RKO (cell line): ENCODE data around the gene GRM4.

Source experiments
- DNase-seq: peaks from one replicate; pipeline ENCODE4 v3.0.0-alpha.2; 2016; ENCODE audit warnings: low spot score

GRM4 gene

DNA sequence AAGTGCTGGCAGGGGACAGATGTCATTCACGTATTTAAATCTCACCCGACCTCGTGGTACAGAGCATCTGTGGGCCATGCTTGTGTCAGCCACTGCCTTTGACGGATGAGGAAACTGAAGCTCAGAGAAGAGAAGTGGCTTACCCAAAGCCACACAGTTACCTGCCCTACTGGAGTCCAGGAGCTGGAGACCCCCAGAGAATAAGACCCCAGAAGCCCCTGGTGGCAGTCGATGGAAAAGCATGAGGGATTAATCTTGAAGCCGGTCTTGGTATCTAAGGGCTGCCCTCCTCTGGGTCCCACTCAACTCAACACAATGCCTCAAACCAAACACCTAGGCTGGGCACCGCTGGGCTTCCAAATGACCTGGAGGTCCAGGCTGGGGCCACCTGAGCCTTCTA is 83.1 kb downstream of the GRM4 start:
- no peak for DNase-seq

DNA sequence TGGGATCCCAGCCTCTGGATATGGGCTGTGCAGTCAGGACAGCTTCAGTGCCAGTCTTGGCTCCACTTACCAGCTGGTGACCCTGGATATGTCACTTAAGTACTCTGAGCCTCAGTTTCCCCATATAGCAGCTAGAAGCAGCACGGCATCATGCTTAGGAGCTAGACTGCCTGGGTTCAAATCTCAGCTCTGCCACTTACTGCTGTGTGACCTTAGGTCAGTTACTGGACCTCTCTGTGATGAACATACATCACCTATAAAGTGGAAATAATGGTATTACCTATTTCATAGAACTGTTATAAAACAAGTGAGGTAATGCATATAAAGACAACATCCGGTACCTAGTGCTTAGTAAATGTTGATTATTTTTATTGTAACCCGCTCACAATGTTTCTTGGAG is 83.7 kb downstream of the GRM4 start:
- DNase-seq, result no peak

DNA sequence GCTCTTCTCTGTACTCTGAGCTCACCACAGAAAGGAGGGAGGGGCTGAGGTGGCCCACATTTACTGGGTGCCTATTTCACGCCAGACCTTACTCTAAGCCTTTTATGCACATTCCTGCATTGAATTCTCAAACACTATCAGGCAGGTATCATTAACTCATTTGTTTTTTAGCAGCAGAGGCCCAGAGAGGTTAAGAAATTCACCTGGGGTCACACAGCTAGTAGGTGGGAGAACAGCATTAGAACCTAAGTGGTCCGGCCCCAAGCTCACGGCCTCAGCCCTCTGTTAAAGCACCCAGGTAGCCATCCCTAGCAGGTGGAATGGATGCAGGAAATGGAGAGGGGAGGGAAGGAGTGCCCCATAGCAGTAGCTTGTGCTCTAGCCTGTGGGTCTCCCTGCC is 84.5 kb downstream of the GRM4 start:
- no peak for DNase-seq

DNA sequence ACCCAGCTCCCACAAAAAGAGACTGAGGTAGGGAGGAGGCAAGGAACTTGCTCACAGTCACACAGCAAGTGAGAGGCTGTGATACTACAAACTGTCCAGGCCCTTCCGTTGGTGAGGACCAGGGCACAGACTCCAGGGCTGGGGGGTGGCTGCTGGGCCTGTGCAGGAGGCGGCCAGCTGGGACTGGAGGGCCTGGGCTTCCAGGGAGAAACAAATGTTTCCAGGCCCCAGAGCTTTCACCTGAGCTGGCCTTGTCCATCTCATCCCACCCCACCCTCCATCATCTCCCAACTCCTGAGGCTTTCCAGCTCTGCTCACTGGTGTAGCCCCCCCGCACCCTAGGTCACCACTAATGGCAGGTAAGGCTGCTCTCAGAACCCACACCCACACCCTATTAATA is 86.0 kb downstream of the GRM4 start:
- DNase-seq, result no peak

DNA sequence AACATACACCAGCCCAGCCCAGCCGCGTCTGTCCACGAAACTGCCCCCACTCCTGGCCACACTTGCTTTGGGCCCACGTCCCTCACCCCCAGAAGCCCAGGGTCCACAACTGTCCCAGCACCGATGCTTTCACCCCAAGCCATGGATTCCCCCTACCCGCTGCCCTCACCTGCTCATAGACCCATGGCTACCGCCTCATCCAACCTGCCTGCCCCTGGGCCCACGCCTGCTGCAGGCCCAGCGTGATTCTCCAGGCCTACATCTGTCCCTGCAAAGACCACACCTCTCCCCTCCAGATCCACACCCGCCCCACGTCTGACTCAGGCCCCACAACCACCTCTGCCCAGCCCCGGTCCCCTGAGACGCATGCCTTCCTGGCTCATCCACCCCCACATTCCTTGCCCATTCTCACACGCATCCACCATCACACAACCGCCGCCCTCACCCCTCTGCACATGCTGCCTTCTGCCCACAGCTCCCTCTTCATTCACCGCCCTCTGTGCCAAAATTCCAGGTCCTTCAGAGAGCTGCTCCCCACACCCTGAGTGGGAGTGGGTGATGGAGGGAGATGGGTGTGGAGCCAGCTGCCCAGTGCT is 86.7 kb downstream of the GRM4 start:
- DNase-seq, result no peak

DNA sequence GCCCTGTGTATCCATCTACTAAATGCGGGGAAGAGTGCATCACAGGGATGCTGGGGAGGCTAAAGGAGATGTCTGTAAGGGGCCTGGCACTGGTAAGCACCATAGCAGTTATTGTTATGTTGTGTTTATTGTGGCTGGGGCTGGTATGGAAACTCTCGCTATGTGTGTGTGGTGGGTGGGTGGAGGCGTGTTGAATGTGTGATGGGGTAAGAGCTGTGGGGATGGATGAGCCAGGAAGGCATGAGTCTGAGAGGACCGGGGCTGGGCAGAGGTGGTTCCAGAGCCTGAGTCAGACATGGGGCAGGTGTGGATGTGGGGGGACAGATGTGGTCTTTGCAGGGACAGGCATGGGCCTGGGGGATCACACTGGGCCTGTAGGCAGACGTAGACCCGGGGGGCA is 88.1 kb downstream of the GRM4 start:
- DNase-seq, result no peak

DNA sequence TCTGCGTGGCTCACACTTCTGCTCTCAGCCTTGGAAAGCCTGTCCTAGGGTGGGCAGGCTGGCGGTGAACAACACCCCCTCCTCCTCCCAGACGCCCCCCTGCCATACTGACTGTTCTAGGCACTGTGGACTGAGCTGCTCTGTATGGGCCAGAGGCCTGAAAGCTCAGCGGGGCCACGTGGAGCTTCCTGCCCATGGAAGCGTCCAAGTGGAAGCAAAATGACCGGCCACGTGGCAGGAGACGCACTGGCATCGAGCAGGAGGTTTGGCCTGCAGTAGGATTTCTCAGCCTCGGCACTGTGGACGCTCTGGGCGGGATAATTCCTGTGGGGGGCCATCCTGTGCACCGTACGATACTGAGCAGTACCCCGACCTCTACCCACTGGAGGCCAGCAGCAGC is 88.7 kb downstream of the GRM4 start:
- DNase-seq, result no peak

DNA sequence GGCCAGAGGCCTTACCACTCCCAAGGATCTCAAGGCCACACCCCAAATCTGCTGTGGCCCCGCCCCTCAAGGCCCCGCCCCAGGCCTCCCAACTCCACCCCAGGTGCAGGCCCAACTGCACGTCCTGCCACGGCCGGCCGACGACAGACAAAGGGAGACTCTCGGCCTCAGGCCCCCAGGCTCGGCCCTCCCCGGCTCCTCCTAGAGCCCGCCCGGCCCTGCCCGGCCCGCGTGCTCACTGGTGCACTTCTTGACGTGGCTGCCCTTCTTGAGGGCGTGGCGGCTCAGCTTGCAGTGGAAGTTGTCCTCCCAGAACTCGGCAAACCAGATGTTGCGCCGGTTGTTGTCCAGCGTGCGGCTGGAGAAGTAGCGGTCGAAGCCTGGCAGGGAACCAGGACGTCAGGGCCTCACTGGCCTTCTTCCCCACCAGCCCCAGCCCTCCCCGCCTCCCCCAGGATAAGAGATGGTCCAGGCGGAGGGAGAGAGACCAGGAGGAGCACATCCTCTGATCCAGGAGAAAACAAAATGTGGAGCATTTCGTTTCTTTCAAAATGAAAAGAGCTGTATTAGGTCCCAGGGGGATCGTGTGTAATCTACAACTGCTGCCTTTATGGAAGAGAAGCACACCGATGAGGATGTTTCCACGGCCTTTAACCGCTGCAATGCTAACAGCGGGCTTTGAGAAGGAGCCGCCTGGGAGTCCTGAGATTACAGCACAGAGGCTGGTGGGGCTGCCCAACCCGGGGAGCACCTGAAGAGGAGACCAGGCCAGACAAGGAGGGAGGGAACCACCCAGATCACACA is 89.4 kb downstream of the GRM4 start:
- DNase-seq, result no peak

DNA sequence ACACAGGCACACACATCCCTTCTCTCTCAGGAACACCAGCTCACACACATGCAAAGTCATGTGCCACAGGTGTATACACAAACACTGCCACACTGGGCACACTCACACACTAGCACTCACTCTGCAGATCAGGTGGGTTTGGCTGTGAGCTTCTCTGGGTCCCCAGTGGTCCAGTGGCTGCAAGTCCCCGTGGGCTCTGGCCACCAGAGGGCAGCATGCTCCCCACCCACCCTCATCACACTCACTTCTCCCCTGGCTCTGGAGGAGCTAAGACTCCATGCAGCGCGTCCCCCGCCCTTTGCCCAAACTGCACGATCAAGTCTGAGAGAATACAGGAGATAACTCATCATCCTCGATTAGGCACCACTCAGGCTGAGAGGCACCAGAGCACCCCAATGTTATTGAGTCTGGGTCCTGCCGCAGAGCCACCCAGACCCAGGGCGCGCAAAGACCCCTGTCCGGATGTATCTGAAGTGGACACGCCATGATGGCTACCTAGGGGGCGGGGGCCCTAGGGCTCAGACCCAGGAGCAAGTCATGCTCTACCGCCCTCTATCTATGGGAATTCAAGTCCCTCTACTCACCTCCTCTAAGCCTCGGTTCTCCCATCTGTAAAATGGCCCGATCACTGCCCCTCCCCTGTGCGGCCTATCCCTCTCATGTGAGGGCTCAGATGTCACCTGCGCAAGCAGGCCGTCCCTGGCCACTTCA is 90.5 kb downstream of the GRM4 start:
- peak; percentile 64 for DNase-seq

DNA sequence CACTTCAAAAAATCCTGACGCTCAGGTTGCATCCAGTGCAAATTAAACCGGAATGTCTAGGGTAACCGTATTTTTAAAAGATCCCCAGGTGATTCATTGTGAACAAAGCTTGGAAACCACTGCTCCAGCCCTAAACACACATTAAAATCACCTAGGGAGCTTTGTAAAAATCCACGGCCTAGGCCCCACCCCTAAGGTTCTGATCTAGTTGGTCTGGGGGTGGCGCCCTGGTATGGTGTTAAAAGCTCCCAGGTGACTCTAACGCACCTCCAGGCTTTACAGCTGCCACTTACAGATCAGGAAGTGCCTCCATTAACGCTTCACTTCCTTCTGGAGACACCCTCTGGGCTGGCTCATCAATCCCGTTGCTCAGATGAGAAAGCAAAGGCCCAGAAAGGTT is 92.2 kb downstream of the GRM4 start:
- DNase-seq, result no peak

DNA sequence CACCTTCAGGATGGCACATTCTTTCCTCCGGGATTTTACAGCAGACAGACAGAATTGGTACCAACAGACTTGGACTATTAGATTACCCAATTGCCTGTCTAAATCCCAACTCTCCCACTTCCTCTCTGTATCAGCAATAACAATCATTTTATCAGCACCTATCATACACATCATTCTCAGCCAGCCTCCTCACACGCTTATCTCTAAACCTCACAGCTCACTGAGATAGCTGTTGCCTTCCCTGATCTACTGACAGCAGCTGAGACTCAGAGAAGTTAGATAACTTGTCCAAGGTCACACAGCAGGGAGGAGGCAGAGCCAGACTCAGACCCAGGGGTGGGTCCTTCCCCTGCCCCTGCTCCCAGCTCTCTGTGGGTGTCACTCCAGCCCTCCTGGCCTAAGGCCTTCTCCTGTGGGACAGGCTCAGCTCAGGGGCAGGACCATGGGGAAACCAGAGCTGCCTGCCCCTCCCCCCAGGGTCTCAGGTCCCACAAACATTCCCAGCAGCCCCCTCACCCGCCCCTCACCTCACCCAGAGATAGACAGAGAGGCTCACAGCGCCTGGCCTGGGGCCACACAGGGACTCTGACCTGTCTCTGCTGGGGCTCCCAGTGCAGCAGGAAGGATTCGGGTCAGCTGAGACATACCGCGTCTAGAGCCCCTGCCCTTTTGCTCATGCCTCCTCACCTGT is 92.8 kb downstream of the GRM4 start:
- no peak for DNase-seq

DNA sequence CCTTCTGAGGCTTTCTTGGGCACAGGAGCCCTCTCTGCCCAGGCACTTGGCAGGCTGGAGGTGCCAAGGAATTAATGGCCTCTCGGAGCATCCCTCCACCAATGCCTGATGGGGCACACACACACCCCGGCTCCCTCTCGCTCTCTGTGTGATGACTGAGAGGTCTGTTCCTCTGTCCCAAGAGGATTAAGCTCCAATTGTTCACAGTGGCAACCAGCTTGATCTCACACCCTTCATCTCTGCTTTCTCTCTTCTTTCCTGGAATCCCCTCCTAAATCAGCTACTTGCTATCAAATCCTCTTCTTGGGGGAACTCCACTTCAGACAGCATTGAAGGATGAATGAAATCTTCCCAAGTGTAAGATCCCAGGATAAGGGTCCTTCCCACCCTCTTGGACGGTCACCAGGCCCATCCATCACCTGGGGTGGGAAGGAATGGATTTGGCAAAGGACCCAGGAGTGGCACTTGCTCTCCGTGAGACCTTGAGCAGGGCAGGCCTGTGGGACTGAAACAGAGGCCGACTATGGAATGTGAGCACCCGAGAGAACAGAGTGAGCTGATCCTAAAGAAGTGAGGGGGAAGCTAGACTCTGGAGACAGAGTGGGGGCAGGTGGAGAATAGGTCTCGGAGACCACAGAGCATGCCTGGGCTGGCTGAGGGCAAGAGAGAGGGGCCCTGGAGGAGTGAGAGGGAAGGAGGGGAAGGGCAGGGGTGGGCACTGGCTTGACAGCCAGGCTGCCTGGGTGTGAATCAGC is 93.6 kb downstream of the GRM4 start:
- DNase-seq, result no peak

DNA sequence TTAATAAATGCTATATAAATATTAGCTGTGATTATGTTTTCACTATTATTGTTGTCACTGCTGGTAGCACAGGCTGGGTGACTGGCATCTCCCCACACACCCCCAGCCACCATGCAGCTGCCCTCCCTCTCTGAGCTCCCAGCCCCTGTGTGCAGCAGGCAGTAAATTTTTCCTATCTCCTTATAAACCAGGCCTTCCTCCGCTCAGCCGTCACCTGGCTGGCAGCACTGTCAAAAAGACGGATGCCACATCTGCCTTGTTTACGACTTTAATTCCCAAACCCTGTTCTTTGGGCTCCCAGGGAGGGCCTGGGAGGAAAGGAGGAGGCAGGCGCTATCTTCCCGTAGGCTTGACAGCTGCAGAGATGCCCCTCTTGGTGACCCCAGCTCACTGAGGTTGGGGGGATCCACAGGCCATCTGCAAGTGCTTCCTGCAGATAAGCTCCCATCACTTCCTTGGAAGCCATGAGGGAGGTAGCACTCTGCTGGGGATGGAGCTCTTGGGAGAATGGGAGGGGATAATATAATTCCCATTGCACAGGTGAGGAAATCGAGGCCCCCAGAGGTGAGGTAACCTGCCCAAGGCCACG is 94.5 kb downstream of the GRM4 start:
- DNase-seq, result no peak

DNA sequence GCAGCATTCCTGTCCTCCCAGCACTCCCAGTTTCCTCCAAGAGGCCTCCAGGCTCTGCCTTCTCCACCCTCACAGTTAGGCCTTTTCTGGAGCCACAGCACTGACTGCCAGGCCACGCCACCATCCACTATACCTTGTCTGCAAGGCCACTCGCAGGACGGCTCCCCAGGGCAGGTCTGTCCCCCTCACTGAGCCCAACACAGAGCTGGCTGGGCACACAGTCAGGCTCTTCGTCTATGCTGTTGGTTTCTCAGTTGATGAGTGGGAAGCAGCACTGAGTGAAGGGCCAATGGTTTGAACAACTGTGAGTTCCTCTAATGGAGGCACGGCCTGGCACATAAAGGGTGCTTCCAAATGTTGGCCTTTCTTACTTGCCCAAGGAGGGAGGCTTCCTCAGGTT is 95.2 kb downstream of the GRM4 start:
- DNase-seq, result no peak

DNA sequence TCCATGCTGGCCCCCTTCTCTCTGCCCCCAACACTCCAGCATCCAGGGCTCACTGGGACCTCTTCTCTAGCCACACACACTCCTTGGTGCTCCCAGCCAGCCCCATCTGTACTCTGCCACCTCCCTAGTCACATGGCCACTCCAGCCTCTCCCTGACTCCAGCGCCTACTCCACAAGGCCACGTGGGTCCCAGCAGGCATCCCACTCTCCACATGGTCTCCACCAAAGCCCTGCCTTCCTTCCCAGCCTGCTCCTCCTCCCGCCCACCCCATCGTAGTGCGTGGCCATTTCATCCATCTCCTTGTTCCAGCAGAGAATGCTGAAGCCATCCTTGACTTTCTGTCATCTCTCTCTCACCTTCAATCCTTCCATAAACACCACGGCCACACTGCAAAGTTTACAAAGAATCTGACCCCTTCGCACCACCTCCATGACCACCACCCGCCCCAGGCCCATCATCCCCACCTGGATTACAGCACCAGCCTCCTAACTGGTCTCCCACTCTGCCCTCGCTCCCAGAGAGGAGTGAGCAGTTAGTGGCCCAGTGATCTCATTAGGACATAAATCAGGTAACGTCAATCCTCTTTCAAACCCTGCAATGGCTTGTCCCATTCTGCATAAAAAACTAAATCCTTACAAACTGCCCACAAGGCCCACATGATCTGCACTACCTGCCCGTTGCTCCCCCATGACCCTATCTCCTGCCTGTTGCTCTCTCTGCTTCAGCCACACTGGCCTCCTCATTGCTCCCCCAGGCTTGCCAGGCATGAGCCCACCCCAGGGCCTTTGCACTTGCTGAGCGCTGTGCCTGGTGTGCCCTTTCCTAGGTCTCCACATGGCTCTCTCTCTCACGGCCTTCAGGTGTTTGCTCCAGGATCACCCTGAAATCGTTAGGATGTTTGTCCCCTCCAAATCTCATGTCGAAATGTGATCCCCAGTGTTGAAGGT is 96.2 kb downstream of the GRM4 start:
- DNase-seq, result no peak

DNA sequence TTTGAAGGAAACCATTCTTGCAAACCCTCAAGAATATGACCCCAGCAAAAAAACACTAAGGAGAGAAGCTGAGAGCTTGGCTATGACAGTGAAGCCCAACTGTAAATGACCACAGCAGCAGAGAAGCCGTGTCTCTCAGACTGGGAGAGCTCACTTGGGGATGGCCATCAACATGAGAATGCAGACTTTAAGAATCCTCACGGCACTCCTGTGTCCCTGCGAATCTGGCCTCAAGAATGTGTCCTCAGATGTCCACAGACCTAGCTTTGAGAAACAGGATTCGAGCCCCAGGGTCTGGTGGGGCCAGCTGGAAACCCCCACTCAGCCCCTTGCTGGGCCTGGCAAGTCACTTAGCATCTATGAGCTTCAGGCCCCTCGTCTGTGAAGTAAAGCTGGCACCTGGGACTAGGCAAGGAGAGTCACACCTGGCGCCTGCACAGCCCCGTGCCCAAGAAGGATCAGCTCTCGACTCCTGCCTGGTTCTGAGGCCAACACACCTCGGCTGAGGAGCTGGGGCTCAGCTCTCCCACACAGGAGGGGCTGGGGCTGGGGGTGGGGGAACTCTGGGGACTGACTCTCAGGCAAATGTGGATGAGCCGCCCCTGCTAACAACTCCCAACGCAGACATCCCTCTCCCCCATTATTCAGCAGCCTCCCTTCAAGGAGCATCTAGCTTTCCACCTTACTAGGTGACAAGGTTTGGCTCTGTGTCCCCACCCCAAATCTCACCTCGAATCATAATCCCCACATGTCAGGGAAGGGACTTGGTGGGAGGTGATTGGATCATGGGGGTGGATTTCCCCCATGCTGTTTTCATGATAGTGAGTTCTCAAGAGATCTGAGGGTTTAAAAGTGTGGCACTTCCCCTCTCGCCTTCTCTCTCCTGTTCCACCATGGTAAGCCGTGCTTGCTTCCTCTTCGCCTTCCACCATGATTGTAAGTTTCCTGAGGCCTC is 97.7 kb downstream of the GRM4 start:
- no peak for DNase-seq

DNA sequence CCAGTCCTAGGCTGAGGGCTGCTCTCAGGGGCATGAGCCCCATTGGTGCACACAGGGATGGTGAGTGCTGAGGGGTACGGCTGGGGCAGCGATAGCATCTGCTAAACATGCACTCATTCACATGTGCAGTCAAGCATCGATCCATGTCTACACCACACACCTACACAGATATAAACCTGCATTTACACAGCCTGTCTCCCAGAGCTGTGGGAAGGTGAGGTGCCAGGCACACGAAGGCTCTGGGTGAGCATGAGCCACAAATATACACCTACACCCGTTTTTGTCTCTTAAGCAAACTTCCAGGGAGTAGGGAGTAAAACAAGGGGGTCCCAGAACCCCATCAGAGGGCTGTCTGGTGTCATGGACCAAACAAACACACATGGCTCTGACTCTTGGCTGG is 99.3 kb downstream of the GRM4 start:
- DNase-seq, result no peak

DNA sequence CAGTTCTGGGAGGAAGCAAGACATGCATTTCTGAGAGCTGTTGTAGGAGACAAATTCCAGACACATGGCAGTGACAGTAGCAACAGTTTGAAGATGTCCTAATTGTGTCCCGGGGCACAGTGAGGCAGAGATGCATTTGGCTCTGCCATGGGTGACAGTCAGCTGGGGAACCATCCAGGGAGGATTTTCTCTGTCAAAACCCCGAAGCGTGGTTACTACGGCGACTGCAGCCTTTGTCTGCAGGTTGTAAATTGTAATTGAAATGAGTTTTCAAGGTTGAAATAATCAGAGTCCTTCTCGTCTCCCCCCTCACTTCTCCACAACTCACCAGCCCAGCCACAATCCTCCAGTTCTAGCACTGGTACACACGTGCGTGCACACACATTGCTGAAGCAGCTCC is 100.1 kb downstream of the GRM4 start:
- no peak for DNase-seq

DNA sequence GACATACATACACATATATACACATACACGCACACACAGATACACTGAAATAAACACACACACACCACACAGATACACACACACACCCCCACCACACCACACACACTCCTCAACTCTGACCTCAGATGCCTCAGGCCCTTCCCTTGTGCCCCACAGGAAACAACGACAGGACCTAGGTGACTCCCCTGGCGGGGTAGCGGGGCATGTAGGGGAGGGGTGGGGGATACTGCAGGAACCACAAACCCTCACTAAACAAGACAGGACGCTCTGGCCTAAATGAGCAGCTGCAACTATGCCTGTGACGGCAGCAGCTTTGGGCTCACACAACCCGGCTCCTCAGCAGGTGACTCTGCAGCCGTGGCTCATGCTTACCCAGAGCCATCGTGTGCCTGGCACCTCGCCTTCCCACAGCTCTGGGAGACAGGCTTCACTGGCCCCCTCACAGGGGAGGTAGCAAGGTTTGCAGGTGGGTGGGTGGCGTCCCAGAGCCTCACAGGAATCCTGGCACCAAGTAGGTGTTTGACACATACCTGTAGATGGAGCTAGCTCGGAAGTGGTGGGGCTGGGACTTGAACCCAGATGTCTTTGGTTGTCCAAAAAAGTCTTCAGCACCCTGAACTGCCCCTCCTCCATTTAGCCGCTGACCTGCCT is 100.8 kb downstream of the GRM4 start:
- no peak for DNase-seq
